Loucy (cell line): ENCODE results near the gene SGMS1.

Source experiments
- H2AFZ ChIP-seq: fragments of 200-600 bp; sonication (generic); 2 replicates; pipeline ENCODE4 v1.6.0; 2016; ENCODE audit warnings: antibody characterized with exemption, mild to moderate bottlenecking, low read length, moderate library complexity
- H3F3A ChIP-seq: fragments of 200-600 bp; 2 replicates; pipeline ENCODE4 v1.6.0; 2016; ENCODE audit warnings: antibody characterized with exemption, low read depth, mild to moderate bottlenecking
- H3K27me3 ChIP-seq: fragments of 200-600 bp; sonication (generic); 2 replicates; pipeline ENCODE4 v1.6.1; 2014; ENCODE audit warnings: low read length, mild to moderate bottlenecking; ENCODE audit not compliant: insufficient read depth, poor library complexity, severe bottlenecking
- H3K36me3 ChIP-seq: fragments of 200-600 bp; sonication (generic); 2 replicates; pipeline ENCODE4 v1.6.1; 2016; ENCODE audit warnings: low read length; ENCODE audit not compliant: insufficient read depth
- H3K4me1 ChIP-seq: fragments of 200-600 bp; sonication (generic); 2 replicates; pipeline ENCODE4 v1.5.1; 2014; ENCODE audit warnings: low read length, mild to moderate bottlenecking; ENCODE audit not compliant: insufficient read depth, poor library complexity, severe bottlenecking
- H3K4me2 ChIP-seq: fragments of 200-600 bp; sonication (generic); 2 replicates; pipeline ENCODE4 v1.6.0; 2014; ENCODE audit warnings: antibody characterized with exemption, low read length, low read depth, mild to moderate bottlenecking; ENCODE audit not compliant: poor library complexity, severe bottlenecking
- H3K4me3 ChIP-seq: fragments of 200-600 bp; sonication (generic); 2 replicates; pipeline ENCODE4 v1.5.1; 2014; ENCODE audit warnings: low read length, mild to moderate bottlenecking, mixed read lengths; ENCODE audit not compliant: poor library complexity, severe bottlenecking
- H3K79me2 ChIP-seq: fragments of 200-600 bp; sonication (generic); 2 replicates; pipeline ENCODE4 v1.6.1; 2014; ENCODE audit warnings: low read length; ENCODE audit not compliant: insufficient read depth
- H3K9ac ChIP-seq: fragments of 200-600 bp; sonication (generic); 2 replicates; pipeline ENCODE4 v1.6.0; 2014; ENCODE audit warnings: mild to moderate bottlenecking, low read depth, low read length, moderate library complexity; ENCODE audit not compliant: poor library complexity, severe bottlenecking
- H3K9me2 ChIP-seq: fragments of 200-600 bp; sonication (generic); replicated peaks from 2 replicates; pipeline ENCODE4 v1.6.1; 2016; ENCODE audit warnings: low read depth, low read length, mixed read lengths
- H3K9me3 ChIP-seq: fragments of 200-600 bp; sonication (generic); 2 replicates; pipeline ENCODE4 v1.6.1; 2014; ENCODE audit warnings: mild to moderate bottlenecking, antibody characterized with exemption, low read length, low read depth; ENCODE audit not compliant: insufficient read depth
- H4K20me1 ChIP-seq: fragments of 200-600 bp; sonication (generic); 2 replicates; pipeline ENCODE4 v1.6.0; 2014; ENCODE audit warnings: antibody characterized with exemption, low read length, mild to moderate bottlenecking; ENCODE audit not compliant: insufficient read depth, poor library complexity, severe bottlenecking
- EZH2phosphoT487 ChIP-seq: fragments of 200-600 bp; IDR thresholded peaks from 2 replicates; pipeline ENCODE4 v1.6.1; 2018; ENCODE audit warnings: antibody characterized with exemption, mild to moderate bottlenecking, moderate library complexity, borderline replicate concordance
- TF ChIP-seq, protein P1 (sequence below): fragments of 200-600 bp; sonication (generic); conservative IDR thresholded peaks from 2 replicates; pipeline ENCODE4 v1.5.1; 2014; ENCODE audit warnings: mild to moderate bottlenecking, antibody characterized with exemption, low read length

Gene SGMS1

DNA sequence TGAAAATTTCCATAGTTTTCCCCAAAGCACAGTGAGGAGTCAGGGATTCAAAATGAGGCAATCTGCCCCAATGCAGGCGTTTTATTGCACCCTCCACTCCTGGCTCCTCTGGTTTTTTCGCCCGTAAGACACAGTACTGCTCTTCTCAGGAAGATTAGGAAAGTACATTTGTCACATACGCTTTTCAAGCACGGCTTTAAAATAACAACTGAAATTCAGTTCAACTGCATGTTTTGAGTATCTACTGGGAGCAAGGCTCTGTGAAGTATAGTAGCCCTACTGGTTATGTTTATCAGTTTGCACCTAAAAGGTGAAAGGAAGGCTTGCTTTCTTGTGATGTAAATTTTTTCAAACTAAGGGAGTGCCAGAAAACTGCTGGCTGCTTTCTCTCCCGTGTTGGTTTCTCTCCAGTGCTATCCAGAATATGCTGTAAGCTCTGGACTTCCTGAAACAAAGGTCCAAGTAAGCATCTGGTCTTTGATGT is 1.9 kb upstream of the SGMS1 start:
- no peaks in the 10 kb centered on the region for H3K9me3 ChIP-seq
- H2AFZ ChIP-seq, result peak overlapping the region; percentile 99
- H4K20me1 ChIP-seq, result peaks cover 15% of the 10 kb centered on the region
- no peak for TF ChIP-seq EZH2phosphoT487
- TF ChIP-seq, protein P1, sequence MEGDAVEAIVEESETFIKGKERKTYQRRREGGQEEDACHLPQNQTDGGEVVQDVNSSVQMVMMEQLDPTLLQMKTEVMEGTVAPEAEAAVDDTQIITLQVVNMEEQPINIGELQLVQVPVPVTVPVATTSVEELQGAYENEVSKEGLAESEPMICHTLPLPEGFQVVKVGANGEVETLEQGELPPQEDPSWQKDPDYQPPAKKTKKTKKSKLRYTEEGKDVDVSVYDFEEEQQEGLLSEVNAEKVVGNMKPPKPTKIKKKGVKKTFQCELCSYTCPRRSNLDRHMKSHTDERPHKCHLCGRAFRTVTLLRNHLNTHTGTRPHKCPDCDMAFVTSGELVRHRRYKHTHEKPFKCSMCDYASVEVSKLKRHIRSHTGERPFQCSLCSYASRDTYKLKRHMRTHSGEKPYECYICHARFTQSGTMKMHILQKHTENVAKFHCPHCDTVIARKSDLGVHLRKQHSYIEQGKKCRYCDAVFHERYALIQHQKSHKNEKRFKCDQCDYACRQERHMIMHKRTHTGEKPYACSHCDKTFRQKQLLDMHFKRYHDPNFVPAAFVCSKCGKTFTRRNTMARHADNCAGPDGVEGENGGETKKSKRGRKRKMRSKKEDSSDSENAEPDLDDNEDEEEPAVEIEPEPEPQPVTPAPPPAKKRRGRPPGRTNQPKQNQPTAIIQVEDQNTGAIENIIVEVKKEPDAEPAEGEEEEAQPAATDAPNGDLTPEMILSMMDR, result no peak
- no peaks in the 10 kb centered on the region for H3K9me2 ChIP-seq
- peak overlapping the region; percentile 87 for H3K9ac ChIP-seq
- no peaks in the 10 kb centered on the region for H3K36me3 ChIP-seq
- peak overlapping the region; percentile 83 for H3K4me2 ChIP-seq
- peaks cover 13% of the 10 kb centered on the region for H3K79me2 ChIP-seq
- H3F3A ChIP-seq, result peaks cover 4% of the 10 kb centered on the region; the same call in 1 of the 2 replicates
- H3K4me3 ChIP-seq, result peak overlapping the region; percentile 98
- H3K27me3 ChIP-seq, result no peaks in the 10 kb centered on the region
- peaks cover 17% of the 10 kb centered on the region for H3K4me1 ChIP-seq

DNA sequence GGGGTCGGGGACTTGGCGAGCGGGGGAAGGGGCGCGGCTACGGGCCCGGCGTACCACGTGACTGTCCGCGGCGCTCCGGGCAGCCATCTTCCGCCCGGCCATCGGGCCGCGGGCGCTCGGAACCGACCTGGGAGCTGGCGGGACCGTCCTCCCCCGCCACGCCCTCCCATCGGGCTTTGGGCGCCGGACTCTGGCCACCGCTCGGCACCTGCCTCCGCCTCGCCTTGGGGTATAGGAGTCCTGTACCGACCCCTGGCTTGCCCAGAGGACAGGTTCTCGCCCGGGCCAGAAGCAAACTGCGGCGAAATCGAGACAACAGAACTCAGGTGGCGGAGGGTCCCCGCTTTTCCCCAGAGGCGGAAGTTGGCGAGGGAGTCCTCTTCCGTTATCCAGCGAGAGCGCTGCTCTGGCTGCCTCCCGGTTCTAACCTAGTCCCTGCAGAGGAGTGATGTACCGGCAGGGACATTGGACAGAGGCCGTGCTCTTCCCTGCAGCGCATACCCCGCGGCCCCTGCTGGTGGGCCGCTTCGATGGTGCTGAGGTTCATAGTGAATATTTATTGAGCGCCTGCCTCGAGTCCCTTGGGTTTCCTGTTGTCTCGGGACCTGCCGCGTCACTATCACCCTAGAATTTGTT is 1.2 kb upstream of the SGMS1 start:
- Histone ChIP-seq H2AFZ (peak overlapping the region; percentile 99), H3K4me3 (peak overlapping the region; percentile 98), H3K4me1 (peaks cover 23% of the 10 kb centered on the region)

DNA sequence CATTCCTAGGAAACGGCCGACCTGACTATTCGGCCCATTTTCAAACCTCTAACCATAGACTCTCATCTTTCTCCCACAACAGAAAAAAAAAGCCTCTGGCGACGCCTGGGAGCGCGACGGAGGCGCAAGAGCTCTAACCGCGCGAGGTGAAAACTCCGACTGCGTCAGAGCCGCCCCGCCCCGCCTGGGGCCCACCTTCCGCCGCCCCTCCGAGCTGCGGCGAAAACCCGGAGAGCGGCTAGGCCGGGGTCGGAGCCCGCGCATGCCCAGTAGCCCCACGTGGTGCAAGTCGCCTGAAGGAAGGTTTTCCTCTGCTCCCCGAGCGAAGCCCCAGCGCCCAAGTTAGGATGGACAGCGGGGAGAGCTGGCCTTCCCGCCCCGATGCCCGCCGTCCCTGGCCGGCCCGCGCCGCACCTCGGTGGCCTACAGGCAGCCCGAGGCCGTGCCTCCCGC is 683 bp upstream of the SGMS1 start:
- Histone ChIP-seq H3K4me2 (peak overlapping the region; percentile 83), H3K36me3 (no peaks in the 10 kb centered on the region), H2AFZ (peak overlapping the region; percentile 99), H3K9me3 (no peaks in the 10 kb centered on the region), H3K9me2 (no peaks in the 10 kb centered on the region), H3K9ac (peak overlapping the region; percentile 87), H4K20me1 (peaks cover 15% of the 10 kb centered on the region), H3K4me3 (peak overlapping the region; percentile 98), H3K4me1 (peaks cover 28% of the 10 kb centered on the region), H3K27me3 (no peaks in the 10 kb centered on the region), H3F3A (peaks cover 4% of the 10 kb centered on the region; the same call in 1 of the 2 replicates), H3K79me2 (peaks cover 26% of the 10 kb centered on the region)
- TF ChIP-seq, protein P1, result no peak
- no peak for TF ChIP-seq EZH2phosphoT487

More for the DNA sequence above, 1.2 kb upstream of the SGMS1 start:
- Histone ChIP-seq H3K4me2 (peak overlapping the region; percentile 83), H3K79me2 (peaks cover 20% of the 10 kb centered on the region), H3K9me2 (no peaks in the 10 kb centered on the region), H3K9me3 (no peaks in the 10 kb centered on the region), H4K20me1 (peaks cover 15% of the 10 kb centered on the region), H3F3A (peaks cover 4% of the 10 kb centered on the region; the same call in 1 of the 2 replicates), H3K27me3 (no peaks in the 10 kb centered on the region), H3K36me3 (no peaks in the 10 kb centered on the region), H3K9ac (peak overlapping the region; percentile 87)
- TF ChIP-seq, protein P1, result peak; percentile 63
- TF ChIP-seq EZH2phosphoT487, result no peak
